GM18873 (cell line): Measurements from ENCODE around the gene PHLDB1.
"Not testable (repeated sequence)": the region's sequence is repeated elsewhere in the genome, so short reads cannot be mapped to it uniquely, and the experiment has no call there.

Experiments
- ATAC-seq: cut with Tn5 transposase; IDR thresholded peaks from one replicate; pipeline ENCODE4 v1.9.1; 2021; ENCODE audit warnings: mild to moderate bottlenecking, moderate library complexity, moderate number of reproducible peaks; ENCODE audit not compliant: unreplicated experiment, low FRiP score

PHLDB1 gene

DNA sequence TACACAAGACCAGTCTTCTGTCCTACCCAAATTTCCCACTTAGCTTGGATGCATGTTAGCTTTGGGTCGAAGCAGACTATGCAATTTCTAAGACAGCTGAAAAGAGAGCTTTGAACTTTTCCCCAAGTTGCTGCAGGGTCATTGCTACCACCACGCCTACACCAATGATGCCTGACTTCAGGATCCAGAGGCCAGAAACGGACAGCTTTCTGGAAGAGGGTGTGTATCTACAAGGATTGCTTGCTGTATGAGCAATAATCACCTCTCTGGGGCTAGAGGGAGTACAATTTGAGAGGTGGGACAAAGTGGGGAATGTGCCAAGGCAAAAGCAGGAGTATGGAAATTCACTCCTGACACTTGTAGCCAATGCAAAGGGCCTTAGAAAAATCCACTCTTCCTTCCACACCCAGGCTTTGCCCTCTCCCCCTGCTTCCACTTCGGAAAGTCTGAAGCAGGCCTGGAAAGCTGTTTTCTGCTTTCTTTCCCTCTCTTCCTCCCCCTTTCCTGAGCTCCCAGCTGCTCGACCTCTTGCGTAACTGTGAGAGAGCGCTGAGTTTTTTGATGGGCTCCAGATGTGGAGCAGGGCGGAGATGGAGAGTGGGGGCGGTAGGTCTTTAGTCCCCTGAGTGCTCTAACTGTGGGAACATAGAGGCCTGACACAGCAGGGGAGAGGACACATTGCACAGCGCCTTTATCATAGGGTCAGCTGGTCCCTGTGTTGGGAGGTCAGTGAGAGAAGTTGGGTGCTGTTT, 2.1 kb upstream of the PHLDB1 start:
- no peak for ATAC-seq

DNA sequence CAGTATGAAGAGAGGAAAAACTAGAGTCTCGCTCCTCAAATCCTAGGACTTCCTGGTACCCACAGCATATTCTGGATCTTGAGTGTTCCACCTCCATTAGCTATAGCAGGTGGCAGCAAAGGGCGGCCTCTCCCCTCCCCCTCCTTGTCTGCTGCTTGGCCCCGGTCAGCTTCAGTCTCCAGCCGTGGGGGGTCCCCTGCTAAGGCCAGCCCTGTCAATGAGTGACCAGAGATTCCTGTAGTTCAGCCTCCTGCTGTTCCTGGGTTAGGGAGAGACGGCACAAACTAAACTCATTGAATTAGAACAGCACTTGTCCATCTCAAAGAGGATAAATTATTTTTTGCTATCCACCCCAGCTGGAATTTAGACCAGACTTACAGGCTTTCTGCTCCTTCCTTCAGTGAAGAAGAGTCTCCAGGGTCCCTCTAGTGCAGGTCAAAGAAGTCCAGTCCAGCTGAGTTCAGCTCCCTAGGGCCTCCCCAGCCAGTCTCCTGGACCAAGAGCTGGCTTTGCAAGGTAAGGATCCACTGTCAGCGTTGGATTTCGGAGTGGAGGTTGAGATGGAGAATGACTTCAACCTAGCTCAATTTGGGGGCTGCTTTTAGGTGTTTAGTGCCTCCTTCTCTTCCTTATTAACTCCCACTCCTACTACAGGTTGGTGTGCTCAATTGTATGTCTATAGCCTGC, 1.1 kb upstream of the PHLDB1 start:
- ATAC-seq: no peak

DNA sequence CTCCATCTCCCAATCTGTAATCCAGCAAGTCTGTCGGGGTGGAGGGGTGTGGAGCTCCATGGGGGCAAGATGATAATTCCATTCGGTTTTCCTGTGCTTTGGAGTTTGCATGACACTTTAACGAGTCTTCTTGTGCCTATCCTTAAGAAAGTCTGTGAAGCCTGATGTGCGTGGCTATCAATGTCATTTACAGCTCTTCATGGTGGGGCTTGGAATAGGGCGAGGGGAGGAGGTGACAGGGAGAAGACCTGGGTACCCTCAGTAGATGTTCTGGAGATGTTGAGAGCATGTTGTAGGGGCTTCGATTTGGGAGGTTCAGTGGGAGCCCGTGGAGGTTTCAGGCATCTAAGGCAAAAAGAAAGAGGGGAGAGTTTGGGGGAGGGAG, 579 bp upstream of the PHLDB1 start:
- ATAC-seq: no peak

DNA sequence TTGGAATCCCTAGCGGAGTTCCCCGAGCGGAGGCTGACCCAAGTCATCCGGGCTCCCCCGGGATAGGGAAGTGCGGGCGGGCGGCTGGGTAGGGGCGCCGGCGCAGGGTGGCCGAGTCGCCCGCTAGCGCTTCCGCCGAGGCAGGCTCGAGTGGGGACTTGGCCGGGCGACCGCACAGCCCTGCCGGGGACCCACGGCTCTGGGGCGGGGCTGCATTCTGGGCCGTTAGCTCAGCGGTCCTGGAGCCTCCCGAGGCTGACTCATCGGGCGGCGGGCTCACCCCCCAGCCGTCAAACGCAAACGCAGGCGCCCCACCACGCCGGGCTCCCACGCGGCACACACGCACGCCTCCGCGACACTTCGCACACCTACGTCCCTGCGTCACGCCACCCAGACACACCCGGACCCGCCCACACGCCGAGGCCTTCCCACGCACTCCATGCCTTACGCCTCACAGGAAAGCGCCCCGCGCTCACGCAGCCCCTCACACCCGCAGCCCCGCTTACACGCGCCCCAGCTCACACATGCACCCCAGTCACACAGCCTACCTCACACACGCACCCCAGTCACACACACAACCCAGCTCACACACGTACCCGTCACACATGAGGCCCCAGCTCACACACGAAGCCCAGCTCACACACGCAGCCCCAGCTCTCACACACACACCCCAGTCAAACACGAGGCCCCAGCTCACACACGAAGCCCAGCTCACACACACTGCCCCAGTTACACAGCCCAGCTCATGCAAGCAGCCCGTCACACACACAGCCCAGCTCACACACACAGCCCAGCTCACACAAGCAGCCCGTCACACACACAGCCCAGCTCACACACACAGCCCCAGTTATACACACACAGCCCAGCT, 1.2 kb downstream of the PHLDB1 start:
- no peak for ATAC-seq

DNA sequence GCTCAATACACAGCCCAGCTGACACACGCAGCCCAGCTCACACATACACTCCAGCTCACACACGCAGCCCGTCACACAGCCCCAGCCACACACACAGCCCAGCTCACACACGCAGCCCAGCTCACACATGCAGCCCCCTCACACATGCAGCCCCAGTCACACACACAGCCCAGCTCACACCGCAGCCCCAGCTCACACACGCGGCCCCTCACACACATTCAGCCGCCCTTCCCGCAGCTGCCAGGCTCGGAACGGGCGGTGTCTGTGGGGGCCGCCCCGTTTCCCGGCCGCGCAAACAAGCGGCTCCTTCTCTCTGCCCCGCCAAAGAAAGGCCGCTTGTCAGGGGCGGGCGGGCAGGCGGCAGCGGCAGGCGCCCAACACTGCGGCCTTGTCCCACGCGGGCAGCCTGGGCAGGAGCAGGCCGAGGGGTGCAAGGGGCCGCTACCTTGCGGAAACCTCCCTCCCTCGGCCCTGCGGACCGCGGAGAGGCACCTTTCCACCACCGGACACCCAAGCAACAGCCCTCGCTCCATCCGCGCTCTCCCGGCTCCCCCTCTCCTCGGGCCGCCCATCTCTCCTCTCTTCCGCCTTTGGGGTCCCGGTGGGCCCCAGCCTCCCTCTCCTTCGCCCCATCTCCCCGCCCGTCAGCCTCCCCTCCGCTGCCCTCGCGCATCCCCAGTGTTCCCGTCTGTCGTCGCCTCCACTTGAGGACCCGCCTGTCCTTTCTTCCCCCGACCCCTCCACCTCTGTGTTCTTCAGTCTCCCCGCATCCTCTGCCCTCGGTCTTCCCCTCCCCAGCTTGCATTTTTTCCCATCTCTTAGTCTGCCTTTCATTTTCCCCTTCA, 2.2 kb downstream of the PHLDB1 start:
- ATAC-seq: no peak

DNA sequence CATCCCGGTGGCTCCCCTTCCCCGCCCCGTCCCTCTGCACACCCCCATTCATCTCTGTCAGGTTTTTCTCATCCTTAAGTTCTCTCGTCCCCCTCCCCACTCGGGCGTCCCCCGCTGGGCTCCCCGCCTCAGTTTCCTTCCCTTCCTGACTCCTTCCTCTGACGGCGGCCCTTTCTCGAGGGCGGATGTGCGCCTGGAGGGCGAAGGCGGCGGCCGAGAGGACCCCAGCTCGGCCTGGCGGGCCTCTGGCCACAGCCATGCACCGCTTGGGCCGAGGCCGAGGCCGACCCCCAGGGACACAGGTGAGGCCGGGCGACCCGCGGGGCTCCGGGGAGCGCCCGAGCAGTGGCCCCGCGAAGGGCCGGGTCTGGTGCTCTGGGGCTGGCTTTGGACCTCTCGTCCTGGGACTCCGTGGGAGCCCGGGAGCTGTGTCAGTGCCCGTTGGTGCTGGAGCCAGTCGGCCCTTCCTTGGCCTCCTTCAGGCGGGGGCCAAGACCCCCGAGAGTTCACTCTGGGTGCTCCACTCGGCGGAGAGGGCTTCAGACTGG, 2.9 kb downstream of the PHLDB1 start:
- no peak for ATAC-seq

DNA sequence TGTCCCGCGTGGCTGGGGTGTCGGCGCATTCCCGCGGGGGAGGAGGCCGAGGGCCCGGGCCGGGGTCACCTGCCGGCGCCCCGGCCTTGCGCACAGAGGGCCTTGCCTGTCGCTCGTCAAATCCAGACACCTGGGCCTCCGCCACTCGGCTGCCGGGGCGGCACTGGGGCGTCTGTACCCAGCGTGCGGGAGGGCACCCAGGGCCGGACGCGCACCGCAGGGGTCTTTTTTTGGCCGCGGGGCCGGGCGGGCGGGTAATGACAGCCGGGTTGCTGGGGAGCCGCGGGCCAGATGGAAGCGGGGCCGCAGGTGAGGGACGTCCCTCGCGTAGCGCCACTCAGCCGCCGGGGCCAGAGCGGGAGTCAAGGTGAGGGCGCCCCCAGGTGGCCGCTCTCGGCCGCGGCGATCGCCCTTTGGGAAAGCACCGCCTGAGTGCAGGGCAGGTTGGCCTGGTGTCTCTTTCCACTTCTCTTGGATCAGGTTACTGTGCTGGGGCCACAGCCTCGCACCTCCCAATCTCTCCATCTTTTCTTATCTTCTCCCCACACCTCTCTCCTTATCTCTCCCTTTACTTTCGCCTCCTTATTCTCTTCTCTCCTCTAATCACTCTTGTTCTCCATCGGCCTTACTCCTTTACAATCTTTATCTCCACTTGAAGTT, 3.5 kb downstream of the PHLDB1 start:
- no peak for ATAC-seq

DNA sequence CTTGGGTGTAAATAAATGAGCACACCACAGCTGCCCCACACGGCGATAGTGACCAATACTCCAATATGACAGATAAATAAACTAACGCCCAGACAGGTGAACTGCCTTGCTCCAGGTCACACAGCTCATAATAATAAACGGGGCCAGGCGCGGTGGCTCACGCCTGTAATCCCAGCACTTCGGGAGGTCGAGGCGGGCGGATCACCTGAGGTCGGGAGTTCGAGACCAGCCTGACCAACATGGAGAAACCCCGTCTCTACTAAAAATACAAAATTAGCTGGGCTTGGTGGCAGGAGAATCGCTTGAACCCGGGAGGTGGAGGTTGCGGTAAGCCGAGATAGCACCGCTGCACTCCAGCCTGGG, 4.0 kb downstream of the PHLDB1 start:
- ATAC-seq: not testable (repeated sequence)

DNA sequence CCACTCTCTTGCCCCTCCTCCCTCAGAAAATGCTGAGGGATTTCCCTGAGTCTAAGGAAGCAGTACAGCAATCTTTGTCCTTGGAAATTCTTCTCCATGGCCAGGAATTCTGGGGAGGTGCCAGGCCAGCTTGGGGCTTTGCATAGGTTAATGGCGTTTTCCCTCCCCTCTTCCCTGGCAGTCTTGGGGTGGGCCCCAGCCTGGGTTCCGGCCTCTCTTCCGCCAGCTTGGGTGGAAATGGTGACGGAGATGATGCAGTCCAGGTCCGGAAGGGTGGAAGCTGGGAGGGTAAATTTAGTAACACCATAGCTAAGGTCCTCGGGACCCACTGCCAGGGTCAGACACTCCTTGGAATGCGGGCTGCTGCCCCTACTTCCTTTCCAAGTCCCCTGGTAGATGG, 5.0 kb downstream of the PHLDB1 start:
- no peak for ATAC-seq

DNA sequence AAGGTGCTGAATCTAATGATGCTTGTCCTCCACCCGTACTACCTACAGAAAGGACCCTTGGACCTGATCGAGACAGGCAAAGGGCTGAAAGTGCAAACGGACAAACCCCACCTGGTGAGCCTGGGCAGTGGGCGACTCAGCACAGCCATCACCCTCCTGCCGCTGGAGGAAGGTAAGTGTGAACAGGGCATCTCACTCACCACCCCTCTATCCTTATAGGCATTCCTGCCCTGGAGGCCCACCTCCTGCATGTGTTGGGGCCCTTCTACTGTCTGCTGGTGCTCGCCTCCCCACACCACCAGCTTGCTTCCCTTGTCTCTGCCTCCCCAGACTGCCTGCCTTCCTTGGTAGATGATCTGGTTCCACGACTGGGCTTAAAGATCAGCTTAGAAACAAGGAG, 7.1 kb downstream of the PHLDB1 start:
- ATAC-seq: no peak

DNA sequence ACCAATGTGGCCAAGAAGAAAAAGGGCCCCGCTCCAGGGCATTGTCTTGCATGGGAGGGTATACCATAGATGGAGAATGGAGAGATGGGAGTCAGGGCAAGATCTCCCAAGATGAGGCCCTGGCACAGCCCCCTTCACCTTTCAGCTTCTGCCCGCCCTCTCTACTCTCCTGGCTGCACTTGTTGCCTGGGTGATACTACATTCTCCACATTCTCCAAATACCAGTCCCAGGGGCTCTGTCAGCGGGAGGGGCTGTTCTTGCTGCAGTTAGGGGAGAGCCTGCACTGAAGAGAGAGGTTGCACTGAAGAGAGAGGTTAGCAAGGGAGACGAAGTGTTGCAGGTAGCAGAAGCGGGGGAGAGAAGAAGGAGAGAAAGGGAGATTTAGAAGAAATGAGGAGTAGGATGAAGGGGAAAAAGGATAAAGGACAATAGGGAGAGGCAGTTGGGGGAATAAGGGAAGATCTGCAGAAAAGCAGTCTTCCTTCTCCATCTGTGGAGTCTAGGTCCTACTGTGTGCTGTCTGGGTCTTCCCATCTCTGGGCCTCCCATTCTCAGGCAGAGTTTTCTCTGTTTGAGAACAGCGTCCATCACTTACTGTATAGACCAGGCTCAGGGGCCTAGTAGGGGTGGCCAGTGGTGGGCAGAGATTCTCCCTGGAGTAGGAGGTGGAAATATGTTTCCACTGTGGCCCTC, 8.0 kb downstream of the PHLDB1 start:
- no peak for ATAC-seq

DNA sequence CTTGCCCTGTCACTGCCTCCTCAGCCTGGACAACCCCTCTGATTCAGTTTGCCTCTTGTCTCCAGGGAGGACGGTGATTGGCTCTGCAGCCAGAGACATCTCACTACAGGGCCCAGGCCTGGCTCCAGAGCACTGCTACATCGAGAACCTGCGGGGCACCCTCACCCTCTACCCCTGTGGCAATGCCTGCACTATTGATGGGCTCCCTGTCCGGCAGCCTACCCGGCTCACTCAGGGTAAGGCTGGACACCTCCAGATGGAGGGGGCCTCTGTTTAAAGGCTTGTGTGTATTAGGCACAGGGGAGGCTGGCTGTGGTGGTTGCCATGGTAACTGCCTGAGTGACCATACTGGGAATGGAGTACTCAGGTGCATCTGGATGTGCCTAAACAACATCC, 8.6 kb downstream of the PHLDB1 start:
- no peak for ATAC-seq

DNA sequence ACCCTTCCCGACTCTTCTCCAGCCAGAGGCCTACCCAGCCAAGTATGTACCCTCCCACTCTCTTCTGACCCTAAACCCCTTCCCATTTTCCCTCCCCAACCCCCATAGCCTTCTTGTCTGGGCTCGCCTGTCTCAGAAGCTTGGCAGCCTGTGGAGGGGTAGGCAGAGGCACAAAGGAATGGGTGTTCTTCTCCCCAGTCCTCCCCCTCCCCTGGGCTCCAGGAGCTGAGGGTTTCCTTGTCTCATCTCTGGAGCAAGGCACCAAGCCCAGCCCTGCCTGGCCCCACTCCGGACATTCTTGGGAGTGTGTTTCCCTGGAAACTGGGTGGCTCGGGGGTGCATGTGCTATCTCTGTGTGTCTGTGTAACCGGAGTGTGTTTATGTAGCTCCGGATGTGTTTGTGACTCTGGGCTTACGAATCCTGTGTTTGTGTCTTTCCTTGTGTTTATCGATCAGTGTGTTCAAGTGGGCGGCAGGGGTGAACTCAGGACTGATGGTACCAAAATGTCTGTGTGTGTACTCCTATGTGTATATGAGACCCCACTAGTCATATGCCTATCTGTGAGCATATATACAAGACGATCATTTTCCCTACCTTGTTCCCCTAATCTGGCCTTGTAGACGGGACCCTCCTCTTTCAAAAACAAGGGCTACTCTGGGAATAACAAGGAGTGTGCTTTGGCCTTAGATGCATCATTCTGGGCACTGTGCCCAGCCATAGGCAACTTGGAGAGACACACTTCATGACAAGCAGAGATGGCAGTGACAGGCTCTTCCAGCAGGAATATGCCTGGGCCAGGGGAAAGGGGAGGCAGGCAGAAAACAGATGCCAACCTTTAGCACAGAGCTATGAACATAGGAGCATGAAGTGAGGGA, 10.9 kb downstream of the PHLDB1 start:
- no peak for ATAC-seq

DNA sequence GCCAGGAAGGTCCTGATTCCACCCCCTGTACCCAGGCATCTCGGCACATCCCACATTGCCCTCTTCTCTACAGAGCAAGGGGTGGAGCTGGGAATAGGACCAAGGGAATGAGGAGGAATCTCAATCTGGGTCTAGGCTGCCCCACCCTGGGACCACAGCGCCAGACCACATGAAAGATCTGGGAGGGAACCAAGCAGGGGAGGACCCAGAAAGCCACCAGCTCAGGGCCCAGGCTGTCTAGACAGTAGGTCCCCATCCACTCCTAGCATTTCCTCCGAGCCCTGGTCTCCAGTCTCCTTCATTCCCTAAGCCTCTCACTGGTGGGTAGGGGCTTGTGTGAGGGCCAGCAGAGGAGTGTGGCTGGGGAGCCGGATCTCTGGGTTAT, 11.6 kb downstream of the PHLDB1 start:
- no peak for ATAC-seq

DNA sequence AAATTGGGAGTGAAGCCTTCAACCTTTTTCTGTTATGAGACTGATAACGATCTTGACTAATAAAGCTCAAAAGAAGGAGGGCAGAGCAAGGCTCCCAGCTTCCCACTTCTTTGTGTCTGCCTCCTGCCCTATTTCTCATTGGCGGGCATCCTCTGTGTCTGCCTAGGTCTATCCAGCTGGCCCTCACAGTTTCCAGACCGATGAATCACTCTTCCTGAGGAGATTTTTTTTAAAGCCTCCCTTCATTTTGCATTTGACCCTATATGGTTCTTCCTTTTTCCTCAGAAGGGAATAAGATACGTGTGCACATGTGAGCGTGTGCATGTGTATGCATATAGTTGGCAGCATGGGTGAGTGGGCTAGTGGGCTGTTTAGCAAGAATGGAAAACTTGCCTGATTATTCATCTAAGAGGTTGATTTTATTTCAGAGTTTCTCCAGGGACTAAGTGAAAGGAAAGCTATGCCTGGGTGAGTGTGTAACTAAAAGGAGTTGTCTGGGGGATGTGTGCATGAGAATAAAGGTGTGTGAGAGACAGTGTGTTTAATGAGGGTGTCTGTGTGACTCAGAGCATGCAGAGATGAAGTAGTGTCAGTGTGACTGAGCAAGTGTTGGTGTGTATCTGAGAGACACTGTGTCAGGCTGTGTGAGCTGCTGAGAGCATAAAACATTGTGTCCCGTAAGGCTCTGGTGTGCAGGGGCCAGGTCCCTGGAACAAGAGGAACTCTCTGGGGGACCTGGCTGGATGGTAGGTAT, 12.2 kb downstream of the PHLDB1 start:
- no peak for ATAC-seq

DNA sequence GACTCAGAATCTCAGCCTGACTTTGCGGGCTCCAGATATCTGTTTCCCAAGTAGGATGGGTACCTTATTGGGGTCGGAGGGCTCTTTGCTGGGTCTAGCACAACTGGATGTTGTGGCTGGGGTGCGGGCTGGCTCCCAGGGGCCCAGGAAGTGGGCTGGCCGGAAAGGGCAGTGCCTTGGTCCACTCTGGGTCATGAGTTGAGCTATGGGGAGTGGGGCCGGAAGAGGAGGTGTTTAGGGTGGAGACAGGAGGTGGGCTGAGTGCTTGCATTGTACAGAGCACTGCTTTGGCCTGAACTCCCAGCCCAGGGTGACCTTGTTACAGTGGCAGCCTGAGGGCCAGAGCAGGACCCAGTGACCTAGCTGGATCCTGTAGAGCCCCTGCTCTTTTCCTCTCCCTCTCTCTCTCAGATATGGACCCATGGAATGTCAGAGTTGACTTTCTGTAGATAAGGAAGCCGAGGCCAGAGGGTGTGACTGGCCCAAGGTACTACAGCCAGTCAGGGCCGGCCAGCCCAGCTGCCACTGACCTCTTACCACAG, 13.2 kb downstream of the PHLDB1 start:
- no peak for ATAC-seq

DNA sequence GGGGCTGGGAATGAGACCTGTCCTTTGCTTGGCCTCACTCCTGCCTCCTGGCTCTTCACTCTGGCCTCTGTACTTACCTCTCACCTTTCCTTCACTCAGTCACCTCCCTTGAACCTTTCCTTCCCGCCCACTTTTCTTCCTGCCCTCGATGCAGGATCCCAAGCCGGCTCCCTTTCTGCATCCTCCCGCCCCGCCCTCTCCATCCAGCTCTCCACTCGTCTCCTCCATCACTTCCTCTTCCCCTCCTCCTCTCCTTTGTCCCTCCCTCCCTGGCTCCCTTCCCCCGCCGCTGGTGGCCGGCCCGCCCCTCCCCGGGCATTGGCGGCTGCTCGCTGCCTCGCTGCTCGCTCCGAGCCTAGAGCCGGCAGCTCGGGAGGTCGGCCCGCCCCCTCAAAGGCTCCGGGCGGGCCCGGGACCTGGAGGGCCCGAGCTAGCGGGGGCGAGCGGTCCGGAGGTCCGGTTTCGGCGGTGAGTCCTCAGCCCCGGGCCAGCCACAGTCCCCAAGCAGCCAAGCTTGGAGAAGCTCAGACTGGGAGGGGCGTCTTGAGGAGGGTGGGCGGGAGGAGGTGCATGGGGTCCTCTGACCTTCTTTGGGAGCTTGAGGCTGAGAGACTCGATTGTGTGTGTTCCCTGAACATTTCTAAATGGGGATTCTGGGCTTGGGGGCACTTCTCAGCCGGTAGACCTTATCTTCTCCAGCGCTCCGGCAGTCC, 13.8 kb downstream of the PHLDB1 start:
- ATAC-seq: no peak
